Loucy (cell line): ENCODE data around the gene ARSA.
A peak's percentile ranks its signal among the peaks of the same experiment; 100 is the strongest.

Source experiments
- H2AFZ ChIP-seq: fragments of 200-600 bp; sonication (generic); 2 replicates; pipeline ENCODE4 v1.6.0; 2016; ENCODE audit warnings: antibody characterized with exemption, mild to moderate bottlenecking, low read length, moderate library complexity
- H3F3A ChIP-seq: fragments of 200-600 bp; 2 replicates; pipeline ENCODE4 v1.6.0; 2016; ENCODE audit warnings: antibody characterized with exemption, low read depth, mild to moderate bottlenecking
- H3K27me3 ChIP-seq: fragments of 200-600 bp; sonication (generic); 2 replicates; pipeline ENCODE4 v1.6.1; 2014; ENCODE audit warnings: low read length, mild to moderate bottlenecking; ENCODE audit not compliant: insufficient read depth, poor library complexity, severe bottlenecking
- H3K36me3 ChIP-seq: fragments of 200-600 bp; sonication (generic); 2 replicates; pipeline ENCODE4 v1.6.1; 2016; ENCODE audit warnings: low read length; ENCODE audit not compliant: insufficient read depth
- H3K4me1 ChIP-seq: fragments of 200-600 bp; sonication (generic); 2 replicates; pipeline ENCODE4 v1.5.1; 2014; ENCODE audit warnings: low read length, mild to moderate bottlenecking; ENCODE audit not compliant: insufficient read depth, poor library complexity, severe bottlenecking
- H3K4me2 ChIP-seq: fragments of 200-600 bp; sonication (generic); 2 replicates; pipeline ENCODE4 v1.6.0; 2014; ENCODE audit warnings: antibody characterized with exemption, low read length, low read depth, mild to moderate bottlenecking; ENCODE audit not compliant: poor library complexity, severe bottlenecking
- H3K4me3 ChIP-seq: fragments of 200-600 bp; sonication (generic); 2 replicates; pipeline ENCODE4 v1.5.1; 2014; ENCODE audit warnings: low read length, mild to moderate bottlenecking, mixed read lengths; ENCODE audit not compliant: poor library complexity, severe bottlenecking
- H3K79me2 ChIP-seq: fragments of 200-600 bp; sonication (generic); 2 replicates; pipeline ENCODE4 v1.6.1; 2014; ENCODE audit warnings: low read length; ENCODE audit not compliant: insufficient read depth
- H3K9ac ChIP-seq: fragments of 200-600 bp; sonication (generic); 2 replicates; pipeline ENCODE4 v1.6.0; 2014; ENCODE audit warnings: mild to moderate bottlenecking, low read depth, low read length, moderate library complexity; ENCODE audit not compliant: poor library complexity, severe bottlenecking
- H3K9me2 ChIP-seq: fragments of 200-600 bp; sonication (generic); replicated peaks from 2 replicates; pipeline ENCODE4 v1.6.1; 2016; ENCODE audit warnings: low read depth, low read length, mixed read lengths
- H3K9me3 ChIP-seq: fragments of 200-600 bp; sonication (generic); 2 replicates; pipeline ENCODE4 v1.6.1; 2014; ENCODE audit warnings: mild to moderate bottlenecking, antibody characterized with exemption, low read length, low read depth; ENCODE audit not compliant: insufficient read depth
- H4K20me1 ChIP-seq: fragments of 200-600 bp; sonication (generic); 2 replicates; pipeline ENCODE4 v1.6.0; 2014; ENCODE audit warnings: antibody characterized with exemption, low read length, mild to moderate bottlenecking; ENCODE audit not compliant: insufficient read depth, poor library complexity, severe bottlenecking
- EZH2phosphoT487 ChIP-seq: fragments of 200-600 bp; IDR thresholded peaks from 2 replicates; pipeline ENCODE4 v1.6.1; 2018; ENCODE audit warnings: antibody characterized with exemption, mild to moderate bottlenecking, moderate library complexity, borderline replicate concordance
- TF ChIP-seq, protein P1 (sequence below): fragments of 200-600 bp; sonication (generic); conservative IDR thresholded peaks from 2 replicates; pipeline ENCODE4 v1.5.1; 2014; ENCODE audit warnings: mild to moderate bottlenecking, antibody characterized with exemption, low read length

The ARSA gene

DNA sequence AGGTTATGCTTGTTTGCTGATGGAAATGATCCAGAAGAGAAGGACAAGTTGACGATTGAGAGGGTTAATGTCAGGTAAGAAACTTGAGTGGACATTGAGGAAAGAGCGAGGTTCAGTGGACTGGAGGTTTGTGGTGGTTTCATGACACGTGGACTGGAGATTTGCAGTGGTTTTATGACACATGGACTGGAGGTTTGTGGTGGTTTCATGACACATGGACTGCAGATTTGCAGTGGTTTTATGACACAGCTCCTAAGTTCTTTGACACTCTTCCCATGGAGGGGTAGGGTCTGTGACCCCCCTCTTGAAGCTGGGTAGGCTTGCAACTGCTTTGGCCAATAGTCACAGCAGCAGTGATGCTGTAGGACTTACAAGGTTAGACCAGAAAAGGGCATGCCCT is 32.8 kb downstream of the ARSA start:
- Histone ChIP-seq H3K9me3 (no peaks in the 10 kb centered on the region), H3K36me3 (no peaks in the 10 kb centered on the region), H3K4me1 (no peaks in the 10 kb centered on the region), H3K4me3 (no peak overlapping the region), H3K9ac (no peak overlapping the region), H3K27me3 (no peaks in the 10 kb centered on the region), H3K79me2 (no peaks in the 10 kb centered on the region), H3K9me2 (no peaks in the 10 kb centered on the region), H4K20me1 (no peaks in the 10 kb centered on the region), H2AFZ (no peak overlapping the region), H3F3A (no peaks in the 10 kb centered on the region), H3K4me2 (no peak overlapping the region)
- TF ChIP-seq, protein P1, sequence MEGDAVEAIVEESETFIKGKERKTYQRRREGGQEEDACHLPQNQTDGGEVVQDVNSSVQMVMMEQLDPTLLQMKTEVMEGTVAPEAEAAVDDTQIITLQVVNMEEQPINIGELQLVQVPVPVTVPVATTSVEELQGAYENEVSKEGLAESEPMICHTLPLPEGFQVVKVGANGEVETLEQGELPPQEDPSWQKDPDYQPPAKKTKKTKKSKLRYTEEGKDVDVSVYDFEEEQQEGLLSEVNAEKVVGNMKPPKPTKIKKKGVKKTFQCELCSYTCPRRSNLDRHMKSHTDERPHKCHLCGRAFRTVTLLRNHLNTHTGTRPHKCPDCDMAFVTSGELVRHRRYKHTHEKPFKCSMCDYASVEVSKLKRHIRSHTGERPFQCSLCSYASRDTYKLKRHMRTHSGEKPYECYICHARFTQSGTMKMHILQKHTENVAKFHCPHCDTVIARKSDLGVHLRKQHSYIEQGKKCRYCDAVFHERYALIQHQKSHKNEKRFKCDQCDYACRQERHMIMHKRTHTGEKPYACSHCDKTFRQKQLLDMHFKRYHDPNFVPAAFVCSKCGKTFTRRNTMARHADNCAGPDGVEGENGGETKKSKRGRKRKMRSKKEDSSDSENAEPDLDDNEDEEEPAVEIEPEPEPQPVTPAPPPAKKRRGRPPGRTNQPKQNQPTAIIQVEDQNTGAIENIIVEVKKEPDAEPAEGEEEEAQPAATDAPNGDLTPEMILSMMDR = no peak
- no peak for TF ChIP-seq EZH2phosphoT487

DNA sequence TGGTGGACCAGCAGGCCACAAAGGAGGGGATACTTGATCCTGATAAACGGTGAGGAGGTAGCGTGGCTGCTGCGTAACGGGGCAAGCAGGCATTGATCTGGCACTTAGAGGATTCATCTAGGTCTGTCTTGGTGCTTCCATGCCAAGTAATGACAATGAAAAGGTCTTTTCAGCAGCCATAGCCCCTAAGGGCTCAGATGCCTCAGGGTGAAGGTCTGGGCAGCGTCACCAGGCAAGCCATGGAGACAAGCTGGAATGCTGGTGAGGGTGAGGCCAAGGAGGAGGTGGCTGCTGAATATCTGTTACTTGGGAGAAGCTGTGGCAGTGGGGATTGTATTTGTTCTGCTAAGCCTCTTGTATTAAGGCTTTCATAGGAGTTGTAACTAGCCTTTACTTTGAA is 40.5 kb downstream of the ARSA start:
- no peak for TF ChIP-seq EZH2phosphoT487
- TF ChIP-seq, protein P1 = no peak
- H3K27me3 ChIP-seq = no peaks in the 10 kb centered on the region
- H3K9ac ChIP-seq = no peak overlapping the region

DNA sequence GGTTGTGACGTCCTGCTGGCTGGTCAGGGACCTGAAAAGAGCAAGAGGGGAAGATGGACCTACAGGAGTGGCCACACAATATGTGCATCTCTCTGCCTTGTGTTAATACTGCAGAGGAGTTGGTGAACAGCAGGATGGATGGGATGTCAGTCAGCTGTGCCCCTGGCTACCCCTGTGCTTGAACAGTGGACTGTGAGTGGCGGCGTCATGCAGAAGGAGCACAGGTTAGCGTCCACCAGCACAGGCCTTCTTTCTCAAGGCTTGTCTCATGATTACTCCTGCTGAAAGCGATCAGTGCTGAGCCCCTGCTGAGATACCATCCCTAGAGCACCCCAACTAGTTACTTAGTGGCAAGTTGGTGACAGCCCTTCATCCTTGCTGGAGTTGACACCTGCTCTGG is 41.5 kb downstream of the ARSA start:
- no peak for TF ChIP-seq EZH2phosphoT487
- TF ChIP-seq, protein P1 = no peak
- H3K4me2 ChIP-seq = peak overlapping the region; percentile 29
- H3K79me2 ChIP-seq = peaks cover 15% of the 10 kb centered on the region
- no peak overlapping the region for H3K4me3 ChIP-seq
- H3F3A ChIP-seq = no peaks in the 10 kb centered on the region
- H4K20me1 ChIP-seq = peaks cover 3% of the 10 kb centered on the region
- no peaks in the 10 kb centered on the region for H3K9me3 ChIP-seq
- H3K9me2 ChIP-seq = no peaks in the 10 kb centered on the region
- no peaks in the 10 kb centered on the region for H3K36me3 ChIP-seq
- H3K9ac ChIP-seq = no peak overlapping the region
- H3K4me1 ChIP-seq = peaks cover 21% of the 10 kb centered on the region
- no peak overlapping the region for H2AFZ ChIP-seq
- no peaks in the 10 kb centered on the region for H3K27me3 ChIP-seq

More for the DNA sequence above, 40.5 kb downstream of the ARSA start:
- peaks cover 3% of the 10 kb centered on the region for H4K20me1 ChIP-seq
- H3K79me2 ChIP-seq = peaks cover 7% of the 10 kb centered on the region; the same call in 1 of the 2 replicates
- peaks cover 20% of the 10 kb centered on the region for H3K4me1 ChIP-seq
- no peaks in the 10 kb centered on the region for H3F3A ChIP-seq
- H3K9me3 ChIP-seq = no peaks in the 10 kb centered on the region
- no peak overlapping the region for H3K4me2 ChIP-seq
- H3K4me3 ChIP-seq = no peak overlapping the region
- H2AFZ ChIP-seq = no peak overlapping the region
- no peaks in the 10 kb centered on the region for H3K9me2 ChIP-seq
- H3K36me3 ChIP-seq = no peaks in the 10 kb centered on the region
